ENCODE data around the gene DKKL1.

- TF ChIP-seq, protein P1, sequence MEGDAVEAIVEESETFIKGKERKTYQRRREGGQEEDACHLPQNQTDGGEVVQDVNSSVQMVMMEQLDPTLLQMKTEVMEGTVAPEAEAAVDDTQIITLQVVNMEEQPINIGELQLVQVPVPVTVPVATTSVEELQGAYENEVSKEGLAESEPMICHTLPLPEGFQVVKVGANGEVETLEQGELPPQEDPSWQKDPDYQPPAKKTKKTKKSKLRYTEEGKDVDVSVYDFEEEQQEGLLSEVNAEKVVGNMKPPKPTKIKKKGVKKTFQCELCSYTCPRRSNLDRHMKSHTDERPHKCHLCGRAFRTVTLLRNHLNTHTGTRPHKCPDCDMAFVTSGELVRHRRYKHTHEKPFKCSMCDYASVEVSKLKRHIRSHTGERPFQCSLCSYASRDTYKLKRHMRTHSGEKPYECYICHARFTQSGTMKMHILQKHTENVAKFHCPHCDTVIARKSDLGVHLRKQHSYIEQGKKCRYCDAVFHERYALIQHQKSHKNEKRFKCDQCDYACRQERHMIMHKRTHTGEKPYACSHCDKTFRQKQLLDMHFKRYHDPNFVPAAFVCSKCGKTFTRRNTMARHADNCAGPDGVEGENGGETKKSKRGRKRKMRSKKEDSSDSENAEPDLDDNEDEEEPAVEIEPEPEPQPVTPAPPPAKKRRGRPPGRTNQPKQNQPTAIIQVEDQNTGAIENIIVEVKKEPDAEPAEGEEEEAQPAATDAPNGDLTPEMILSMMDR (IDR thresholded peaks at IDR 0.05) = no peak
- no peak for TF ChIP-seq POLR2A (IDR thresholded peaks at IDR 0.05)
Measured at GRCh38 chr19:49344505-49345423, 18.9 kb upstream of the DKKL1 start.
